ENCODE data around the gene GNAT2.

The GNAT2 gene

DNA sequence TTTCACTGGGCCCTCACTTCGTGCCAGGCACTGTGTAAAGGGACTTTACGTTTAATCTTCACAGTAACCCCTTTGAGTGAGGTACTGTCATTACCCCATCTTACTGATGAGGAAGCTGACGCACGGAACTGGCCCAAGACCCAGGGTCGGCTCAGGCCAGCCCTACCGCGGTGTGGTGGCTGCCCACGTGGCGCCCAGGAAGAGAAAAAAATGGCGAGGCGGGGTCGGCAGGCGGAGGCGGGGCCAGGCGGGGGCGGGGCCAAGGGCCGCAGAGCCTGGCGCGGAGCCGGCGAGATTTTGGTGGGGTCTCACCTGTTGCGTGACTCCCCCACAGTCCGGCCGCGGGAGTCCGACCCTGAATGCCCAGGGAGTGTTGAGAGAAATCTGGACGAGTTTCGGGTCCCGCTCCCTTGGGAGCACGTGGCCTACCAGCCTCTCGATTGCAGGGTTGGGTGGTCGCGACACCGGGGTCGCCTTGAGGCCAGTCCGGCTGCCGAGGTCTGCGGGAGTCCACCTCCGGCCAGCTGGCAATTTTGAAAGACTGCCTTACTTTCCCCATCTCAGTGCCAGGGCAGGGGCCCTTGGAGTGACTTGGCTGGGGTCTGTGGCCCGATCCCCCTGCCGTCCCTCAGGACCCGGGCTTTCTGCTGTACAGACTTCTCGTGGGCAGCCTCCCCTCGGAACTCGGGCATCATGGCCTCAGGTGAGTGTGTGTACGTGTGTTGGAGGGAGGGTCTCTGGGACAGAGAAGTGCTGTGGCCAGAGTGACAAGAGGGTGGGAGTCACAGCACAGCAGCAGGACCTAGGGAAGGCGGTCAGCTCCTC is at the start of gene GNAT2, which contains the start of gene AMPD2:
Gene GNAT2, minus strand, starts transcription at position 41 of the 825 bp plus-strand sequence. CDS start 6,746 bp downstream, outside the sequence.
Gene AMPD2, plus strand, starts transcription at position 262 of the 825 bp plus-strand sequence. CDS start 1,339 bp downstream, outside the sequence.
- TF ChIP-seq CTBP1 (IDR thresholded peaks at IDR 0.05; ENCODE audit: borderline replicate concordance) = no peak
- TF ChIP-seq BHLHE40 (IDR thresholded peaks at IDR 0.05; ENCODE audit: borderline replicate concordance) = no peak
- TF ChIP-seq ELF4 (IDR thresholded peaks at IDR 0.05) = peak; percentile 44
- no peak for TF ChIP-seq FOXM1 (IDR thresholded peaks at IDR 0.05; ENCODE audit: borderline replicate concordance)
- TF ChIP-seq ZNF384 (IDR thresholded peaks at IDR 0.05) = peak; percentile 96
- TF ChIP-seq NFRKB (IDR thresholded peaks at IDR 0.05) = no peak
- no peak for TF ChIP-seq SP1 (IDR thresholded peaks at IDR 0.05)
- no peak for TF ChIP-seq SUZ12 (IDR thresholded peaks at IDR 0.05)
- TF ChIP-seq FOXK2 (IDR thresholded peaks at IDR 0.05) = no peak
- TF ChIP-seq ARNT (IDR thresholded peaks at IDR 0.05) = no peak
- no peak for TF ChIP-seq LEF1 (IDR thresholded peaks at IDR 0.05; ENCODE audit: borderline replicate concordance)
- peak; percentile 89 for TF ChIP-seq L3MBTL2 (conservative IDR thresholded peaks at IDR 0.05)
- ChIA-PET POLR2A (interaction anchor here (0.6 to 2.4 kb wide), 16 partner anchors 9 to 384 kb away, joined by 3 to 52 read pairs (median 4); partner anchors contain the start of genes GNAI3, GPR61 and GSTM2), CTCF (interaction anchor here (0.5 to 1.8 kb wide), 7 partner anchors 11 to 235 kb away, joined by 3 to 6 read pairs (median 3); partner anchors contain the start of gene GNAI3)
- DNase-seq (ENCODE audit: extremely low spot score) = peak; percentile 96

- no peak for TF ChIP-seq HDGF (IDR thresholded peaks at IDR 0.05; ENCODE audit: borderline replicate concordance)
- TF ChIP-seq FOXA1 (IDR thresholded peaks at IDR 0.05) = no peak
- no peak for TF ChIP-seq FOXK2 (IDR thresholded peaks at IDR 0.05)
- TF ChIP-seq CTBP1 (IDR thresholded peaks at IDR 0.05; ENCODE audit: borderline replicate concordance) = no peak
- TF ChIP-seq SP1 (IDR thresholded peaks at IDR 0.05) = no peak
- no peak for TF ChIP-seq ZNF384 (IDR thresholded peaks at IDR 0.05)
- no peak for TF ChIP-seq L3MBTL2 (conservative IDR thresholded peaks at IDR 0.05)
- TF ChIP-seq BHLHE40 (IDR thresholded peaks at IDR 0.05; ENCODE audit: borderline replicate concordance) = no peak
- TF ChIP-seq FOXM1 (IDR thresholded peaks at IDR 0.05; ENCODE audit: borderline replicate concordance) = no peak
- TF ChIP-seq ELF4 (IDR thresholded peaks at IDR 0.05) = no peak
- no peak for TF ChIP-seq NFRKB (IDR thresholded peaks at IDR 0.05)
- no peak for TF ChIP-seq PKNOX1 (IDR thresholded peaks at IDR 0.05)
- no peak for TF ChIP-seq TARDBP (IDR thresholded peaks at IDR 0.05)
- no peak for TF ChIP-seq SUZ12 (IDR thresholded peaks at IDR 0.05)
- ChIA-PET POLR2A (interaction anchor here (1.0 to 2.1 kb wide), 5 partner anchors 8 to 49 kb away, joined by 3 to 8 read pairs (median 4); partner anchors contain the start of genes AMPD2, GNAT2 and GSTM4), CTCF (interaction anchor here (0.7 to 1.3 kb wide), 3 partner anchors 18 to 28 kb away, joined by 3 to 7 read pairs (median 3); no protein-coding TSS in a partner anchor)
- peak; percentile 10 for DNase-seq (ENCODE audit: extremely low spot score)
These were observed 48.8 kb upstream of the GNAT2 start for GRCh38 chr1:109668123-109668775.

DNA sequence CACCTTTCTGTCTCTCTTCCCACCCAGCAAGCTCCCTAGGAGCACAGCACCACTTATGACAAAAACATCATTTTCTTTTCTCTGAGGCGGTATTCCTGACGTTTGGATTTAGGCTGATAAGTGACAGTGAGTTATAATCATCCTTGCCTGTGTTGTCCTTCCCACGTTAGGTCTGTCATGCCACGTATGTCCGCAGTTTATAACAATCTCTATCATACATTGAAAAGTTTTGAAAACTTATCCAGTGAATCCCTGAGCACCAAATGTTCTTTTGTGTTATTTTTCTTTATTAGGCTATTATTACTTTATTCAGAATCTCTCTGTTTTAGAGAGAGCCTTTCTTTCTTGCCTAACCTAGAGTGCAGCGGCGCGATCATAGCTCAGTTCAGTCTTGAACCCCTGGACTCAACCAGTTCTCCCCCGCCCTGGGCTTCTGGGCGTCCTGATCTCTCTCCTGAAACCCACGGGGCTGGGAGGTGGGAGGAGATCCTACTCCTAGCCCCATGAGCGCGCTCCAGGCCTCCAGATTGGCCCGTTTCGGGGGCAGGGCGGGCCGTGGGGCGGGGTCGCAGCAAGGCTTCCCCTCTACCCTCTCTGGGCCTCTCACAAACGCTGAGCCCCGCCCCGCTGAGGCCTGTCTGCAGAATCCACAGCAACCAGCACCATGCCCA is 48.2 kb upstream of the GNAT2 start, which contains the start of gene GSTM2:
Gene GSTM2, plus strand, starts transcription at position 606 of the 671 bp plus-strand sequence. Its CDS starts 59 bp downstream, at position 665.
- no peak for TF ChIP-seq PKNOX1 (IDR thresholded peaks at IDR 0.05)
- no peak for TF ChIP-seq FOXA1 (IDR thresholded peaks at IDR 0.05)
- no peak for TF ChIP-seq SP1 (IDR thresholded peaks at IDR 0.05)
- no peak for TF ChIP-seq BHLHE40 (IDR thresholded peaks at IDR 0.05; ENCODE audit: borderline replicate concordance)
- no peak for TF ChIP-seq FOXK2 (IDR thresholded peaks at IDR 0.05)
- no peak for TF ChIP-seq CTBP1 (IDR thresholded peaks at IDR 0.05; ENCODE audit: borderline replicate concordance)
- TF ChIP-seq FOXM1 (IDR thresholded peaks at IDR 0.05; ENCODE audit: borderline replicate concordance) = no peak
- TF ChIP-seq TARDBP (IDR thresholded peaks at IDR 0.05) = no peak
- TF ChIP-seq SUZ12 (IDR thresholded peaks at IDR 0.05) = no peak
- TF ChIP-seq L3MBTL2 (conservative IDR thresholded peaks at IDR 0.05) = no peak
- no peak for TF ChIP-seq HDGF (IDR thresholded peaks at IDR 0.05; ENCODE audit: borderline replicate concordance)
- no peak for TF ChIP-seq ARNT (IDR thresholded peaks at IDR 0.05)
- no peak for TF ChIP-seq ZNF384 (IDR thresholded peaks at IDR 0.05)
- TF ChIP-seq ELF4 (IDR thresholded peaks at IDR 0.05) = no peak
- no peak for TF ChIP-seq LEF1 (IDR thresholded peaks at IDR 0.05; ENCODE audit: borderline replicate concordance)
- TF ChIP-seq NFRKB (IDR thresholded peaks at IDR 0.05) = no peak
- ChIA-PET CTCF (interaction anchor here (1.3 to 1.4 kb wide), 2 partner anchors 27 to 31 kb away, joined by 3 to 7 read pairs; no protein-coding TSS in a partner anchor), POLR2A (interaction anchor here (0.6 to 2.1 kb wide), 6 partner anchors 9 to 48 kb away, joined by 3 to 8 read pairs (median 4); partner anchors contain the start of genes AMPD2, GNAT2 and GSTM4)

GRCh38 chr1:109664671-109665070 is 45.3 kb upstream of the GNAT2 start:
- CTCF ChIA-PET = no interaction called here
- POLR2A ChIA-PET = no interaction called here

More for the DNA sequence above, 48.2 kb upstream of the GNAT2 start, which contains the start of gene GSTM2:
- peak; percentile 96 for DNase-seq (ENCODE audit: extremely low spot score)

More at GRCh38 chr1:109664671-109665070, 45.3 kb upstream of the GNAT2 start:
- no peak for TF ChIP-seq ELF4 (IDR thresholded peaks at IDR 0.05)
- TF ChIP-seq FOXK2 (IDR thresholded peaks at IDR 0.05) = no peak
- no peak for TF ChIP-seq LEF1 (IDR thresholded peaks at IDR 0.05; ENCODE audit: borderline replicate concordance)
- no peak for TF ChIP-seq ARNT (IDR thresholded peaks at IDR 0.05)
- TF ChIP-seq SP1 (IDR thresholded peaks at IDR 0.05) = no peak
- TF ChIP-seq NFRKB (IDR thresholded peaks at IDR 0.05) = no peak
- no peak for TF ChIP-seq L3MBTL2 (conservative IDR thresholded peaks at IDR 0.05)
- TF ChIP-seq PKNOX1 (IDR thresholded peaks at IDR 0.05) = no peak
- no peak for TF ChIP-seq ZNF384 (IDR thresholded peaks at IDR 0.05)
- no peak for TF ChIP-seq TARDBP (IDR thresholded peaks at IDR 0.05)
- no peak for TF ChIP-seq CTBP1 (IDR thresholded peaks at IDR 0.05; ENCODE audit: borderline replicate concordance)
- TF ChIP-seq SUZ12 (IDR thresholded peaks at IDR 0.05) = no peak
- TF ChIP-seq FOXA1 (IDR thresholded peaks at IDR 0.05) = no peak
- no peak for TF ChIP-seq HDGF (IDR thresholded peaks at IDR 0.05; ENCODE audit: borderline replicate concordance)
- TF ChIP-seq BHLHE40 (IDR thresholded peaks at IDR 0.05; ENCODE audit: borderline replicate concordance) = no peak
- no peak for DNase-seq (ENCODE audit: extremely low spot score)
